Loucy (cell line): ENCODE measurements around the gene MCM3AP.

Source experiments
- CTCF ChIP-seq: fragments of 200-600 bp; sonication (generic); conservative IDR thresholded peaks from 2 replicates; pipeline ENCODE4 v1.5.1; 2014; ENCODE audit warnings: mild to moderate bottlenecking, antibody characterized with exemption, low read length
- EZH2phosphoT487 ChIP-seq: fragments of 200-600 bp; IDR thresholded peaks from 2 replicates; pipeline ENCODE4 v1.6.1; 2018; ENCODE audit warnings: antibody characterized with exemption, mild to moderate bottlenecking, moderate library complexity, borderline replicate concordance

GRCh38 chr21:46329796-46330195 lies 44.4 kb upstream of the MCM3AP start:
- TF ChIP-seq CTCF: no peak
- no peak for TF ChIP-seq EZH2phosphoT487
